Suppressor macrophage treated with lipopolysaccharide for 4 hours (primary cell): ENCODE data around the gene RHO.
"Not testable (repeated sequence)": the region's sequence is repeated elsewhere in the genome, so short reads cannot be mapped to it uniquely, and the experiment has no call there.

ENCODE experiments used
- DNase-seq: peaks from one replicate; pipeline ENCODE4 v3.0.0-alpha.2; 2020

Gene RHO

DNA sequence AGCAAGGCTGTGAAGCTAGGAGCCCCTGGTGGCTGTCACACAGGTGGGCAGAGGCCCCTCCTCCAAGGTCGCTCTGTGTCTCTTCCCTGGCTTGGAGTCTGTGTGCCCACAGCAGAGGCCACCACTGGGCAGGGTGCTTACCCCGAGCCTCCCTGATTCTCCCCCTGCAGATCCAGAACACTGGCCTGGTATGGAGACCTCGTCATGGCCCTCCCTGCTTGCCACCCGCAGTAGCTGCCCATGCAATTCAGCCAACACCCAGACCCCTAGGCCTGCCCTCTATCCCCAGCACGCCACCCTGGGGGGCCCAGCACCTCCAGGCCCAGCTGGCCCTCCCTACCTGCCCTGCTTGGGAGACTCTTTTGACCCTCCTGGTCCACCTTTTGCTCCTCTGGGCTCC is 5.5 kb upstream of the RHO start:
- no peak for DNase-seq

DNA sequence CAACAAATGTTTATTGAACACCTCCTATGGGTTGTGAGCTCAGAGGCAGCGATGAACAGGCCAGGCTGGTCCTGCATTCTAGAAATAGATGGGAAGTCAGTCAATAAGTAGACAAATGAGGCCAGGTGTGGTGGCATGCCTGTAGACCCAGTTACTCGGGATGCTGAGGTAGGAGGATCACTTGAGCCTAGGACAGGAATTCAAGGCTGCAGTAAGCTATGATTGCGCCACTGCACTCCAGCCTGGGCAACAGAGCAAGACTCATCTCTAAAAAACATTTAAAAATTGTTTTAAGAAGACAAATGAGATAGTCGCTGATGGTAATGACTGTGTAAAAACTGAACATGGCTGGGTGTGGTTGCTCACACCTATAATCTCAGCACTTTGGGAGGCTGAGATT is 4.4 kb upstream of the RHO start:
- DNase-seq = no peak

DNA sequence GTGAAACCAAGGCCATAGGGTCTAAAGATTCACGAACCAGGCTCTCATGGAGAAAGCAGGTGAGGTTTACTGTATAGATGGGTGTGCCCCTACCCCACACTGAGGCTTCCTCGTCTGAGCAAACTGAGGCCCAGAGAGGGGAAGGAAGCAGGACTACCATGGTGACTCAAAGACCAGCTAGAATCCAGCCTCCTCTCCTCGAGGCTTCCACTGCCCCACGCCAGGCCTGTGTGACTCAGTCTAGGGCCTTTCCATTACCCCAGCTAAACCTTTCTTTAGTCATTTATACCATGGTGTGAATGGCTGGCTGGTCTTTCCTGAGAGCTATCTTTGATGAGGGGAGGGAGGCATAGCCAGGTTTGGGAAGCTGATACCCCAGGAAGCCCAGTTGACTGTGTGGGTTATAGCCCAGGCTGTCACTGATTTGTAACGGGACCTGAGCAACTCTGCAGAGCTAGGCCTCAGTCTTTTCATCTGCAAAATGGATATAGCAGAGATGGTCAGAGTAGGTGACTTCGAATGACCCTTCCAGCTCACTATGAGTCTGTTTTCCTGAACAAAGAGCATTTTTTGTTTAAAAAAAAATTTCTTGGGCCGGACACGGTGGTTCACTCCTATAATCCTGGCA is 3.0 kb upstream of the RHO start:
- peak; percentile 94 for DNase-seq

DNA sequence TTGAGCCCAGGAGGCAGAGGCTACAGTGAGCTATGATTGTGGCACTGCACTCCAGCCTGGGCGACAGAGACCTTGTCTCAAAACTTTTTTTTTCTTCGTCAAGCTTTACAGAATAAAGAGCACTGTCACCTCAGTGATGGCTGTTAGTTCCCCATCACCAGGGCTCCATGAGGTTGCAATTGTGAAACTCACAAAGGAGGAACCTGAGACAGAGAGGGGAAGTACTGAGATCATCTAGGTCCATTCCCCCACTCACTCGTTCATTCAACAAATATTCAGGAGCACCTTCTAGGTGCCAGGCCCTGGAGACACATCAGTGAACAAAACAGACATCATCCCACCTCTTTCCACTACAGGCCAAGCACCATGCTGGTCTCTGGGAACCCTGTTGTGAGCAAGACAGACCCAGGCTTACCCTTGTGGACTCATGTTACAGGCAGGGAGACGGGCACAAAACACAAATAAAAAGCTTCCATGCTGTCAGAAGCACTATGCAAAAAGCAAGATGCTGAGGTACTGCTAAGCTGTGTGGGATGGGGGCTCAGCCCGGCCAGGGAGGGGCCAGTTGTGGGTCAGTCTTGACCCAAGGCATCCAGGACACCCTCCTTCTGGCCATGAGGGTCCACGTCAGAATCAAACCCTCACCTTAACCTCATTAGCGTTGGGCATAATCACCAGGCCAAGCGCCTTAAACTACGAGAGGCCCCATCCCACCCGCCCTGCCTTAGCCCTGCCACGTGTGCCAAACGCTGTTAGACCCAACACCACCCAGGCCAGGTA is 2.1 kb upstream of the RHO start:
- peak; percentile 91 for DNase-seq

DNA sequence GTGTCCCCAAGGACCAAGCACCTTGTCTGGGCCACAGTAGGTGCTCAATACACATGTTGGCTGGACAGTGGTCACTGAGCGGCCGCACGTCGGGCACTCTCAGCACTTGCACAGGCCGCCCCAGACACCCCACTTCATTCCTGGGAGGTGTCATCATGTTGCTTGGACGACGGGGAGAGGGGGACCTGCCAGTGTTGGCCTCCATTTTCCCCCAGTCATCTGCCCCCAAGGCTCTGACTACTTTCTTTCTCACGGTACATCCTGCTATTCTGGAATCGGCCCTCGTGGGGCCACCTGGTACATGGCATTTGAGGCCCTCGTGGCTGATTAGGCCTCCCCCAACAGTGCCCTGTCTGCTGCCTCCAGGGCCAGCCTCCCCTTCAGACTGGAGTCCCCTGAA is 1.2 kb upstream of the RHO start:
- DNase-seq = no peak

DNA sequence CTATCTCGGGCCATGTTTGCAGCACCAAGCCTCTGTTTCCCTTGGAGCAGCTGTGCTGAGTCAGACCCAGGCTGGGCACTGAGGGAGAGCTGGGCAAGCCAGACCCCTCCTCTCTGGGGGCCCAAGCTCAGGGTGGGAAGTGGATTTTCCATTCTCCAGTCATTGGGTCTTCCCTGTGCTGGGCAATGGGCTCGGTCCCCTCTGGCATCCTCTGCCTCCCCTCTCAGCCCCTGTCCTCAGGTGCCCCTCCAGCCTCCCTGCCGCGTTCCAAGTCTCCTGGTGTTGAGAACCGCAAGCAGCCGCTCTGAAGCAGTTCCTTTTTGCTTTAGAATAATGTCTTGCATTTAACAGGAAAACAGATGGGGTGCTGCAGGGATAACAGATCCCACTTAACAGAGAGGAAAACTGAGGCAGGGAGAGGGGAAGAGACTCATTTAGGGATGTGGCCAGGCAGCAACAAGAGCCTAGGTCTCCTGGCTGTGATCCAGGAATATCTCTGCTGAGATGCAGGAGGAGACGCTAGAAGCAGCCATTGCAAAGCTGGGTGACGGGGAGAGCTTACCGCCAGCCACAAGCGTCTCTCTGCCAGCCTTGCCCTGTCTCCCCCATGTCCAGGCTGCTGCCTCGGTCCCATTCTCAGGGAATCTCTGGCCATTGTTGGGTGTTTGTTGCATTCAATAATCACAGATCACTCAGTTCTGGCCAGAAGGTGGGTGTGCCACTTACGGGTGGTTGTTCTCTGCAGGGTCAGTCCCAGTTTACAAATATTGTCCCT is 1.2 kb downstream of the RHO start:
- no peak for DNase-seq

DNA sequence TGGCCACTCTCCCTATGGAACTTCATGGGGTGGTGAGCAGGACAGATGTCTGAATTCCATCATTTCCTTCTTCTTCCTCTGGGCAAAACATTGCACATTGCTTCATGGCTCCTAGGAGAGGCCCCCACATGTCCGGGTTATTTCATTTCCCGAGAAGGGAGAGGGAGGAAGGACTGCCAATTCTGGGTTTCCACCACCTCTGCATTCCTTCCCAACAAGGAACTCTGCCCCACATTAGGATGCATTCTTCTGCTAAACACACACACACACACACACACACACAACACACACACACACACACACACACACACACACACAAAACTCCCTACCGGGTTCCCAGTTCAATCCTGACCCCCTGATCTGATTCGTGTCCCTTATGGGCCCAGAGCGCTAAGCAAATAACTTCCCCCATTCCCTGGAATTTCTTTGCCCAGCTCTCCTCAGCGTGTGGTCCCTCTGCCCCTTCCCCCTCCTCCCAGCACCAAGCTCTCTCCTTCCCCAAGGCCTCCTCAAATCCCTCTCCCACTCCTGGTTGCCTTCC is 1.9 kb downstream of the RHO start:
- DNase-seq = no peak

DNA sequence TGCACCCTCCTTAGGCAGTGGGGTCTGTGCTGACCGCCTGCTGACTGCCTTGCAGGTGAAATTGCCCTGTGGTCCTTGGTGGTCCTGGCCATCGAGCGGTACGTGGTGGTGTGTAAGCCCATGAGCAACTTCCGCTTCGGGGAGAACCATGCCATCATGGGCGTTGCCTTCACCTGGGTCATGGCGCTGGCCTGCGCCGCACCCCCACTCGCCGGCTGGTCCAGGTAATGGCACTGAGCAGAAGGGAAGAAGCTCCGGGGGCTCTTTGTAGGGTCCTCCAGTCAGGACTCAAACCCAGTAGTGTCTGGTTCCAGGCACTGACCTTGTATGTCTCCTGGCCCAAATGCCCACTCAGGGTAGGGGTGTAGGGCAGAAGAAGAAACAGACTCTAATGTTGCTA is 2.4 kb downstream of the RHO start:
- no peak for DNase-seq

DNA sequence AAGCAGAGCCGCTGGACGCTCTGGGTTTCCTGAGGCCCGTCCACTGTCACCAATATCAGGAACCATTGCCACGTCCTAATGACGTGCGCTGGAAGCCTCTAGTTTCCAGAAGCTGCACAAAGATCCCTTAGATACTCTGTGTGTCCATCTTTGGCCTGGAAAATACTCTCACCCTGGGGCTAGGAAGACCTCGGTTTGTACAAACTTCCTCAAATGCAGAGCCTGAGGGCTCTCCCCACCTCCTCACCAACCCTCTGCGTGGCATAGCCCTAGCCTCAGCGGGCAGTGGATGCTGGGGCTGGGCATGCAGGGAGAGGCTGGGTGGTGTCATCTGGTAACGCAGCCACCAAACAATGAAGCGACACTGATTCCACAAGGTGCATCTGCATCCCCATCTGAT is 3.3 kb downstream of the RHO start:
- DNase-seq = no peak

DNA sequence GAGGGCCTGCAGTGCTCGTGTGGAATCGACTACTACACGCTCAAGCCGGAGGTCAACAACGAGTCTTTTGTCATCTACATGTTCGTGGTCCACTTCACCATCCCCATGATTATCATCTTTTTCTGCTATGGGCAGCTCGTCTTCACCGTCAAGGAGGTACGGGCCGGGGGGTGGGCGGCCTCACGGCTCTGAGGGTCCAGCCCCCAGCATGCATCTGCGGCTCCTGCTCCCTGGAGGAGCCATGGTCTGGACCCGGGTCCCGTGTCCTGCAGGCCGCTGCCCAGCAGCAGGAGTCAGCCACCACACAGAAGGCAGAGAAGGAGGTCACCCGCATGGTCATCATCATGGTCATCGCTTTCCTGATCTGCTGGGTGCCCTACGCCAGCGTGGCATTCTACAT is 3.8 kb downstream of the RHO start:
- no peak for DNase-seq

DNA sequence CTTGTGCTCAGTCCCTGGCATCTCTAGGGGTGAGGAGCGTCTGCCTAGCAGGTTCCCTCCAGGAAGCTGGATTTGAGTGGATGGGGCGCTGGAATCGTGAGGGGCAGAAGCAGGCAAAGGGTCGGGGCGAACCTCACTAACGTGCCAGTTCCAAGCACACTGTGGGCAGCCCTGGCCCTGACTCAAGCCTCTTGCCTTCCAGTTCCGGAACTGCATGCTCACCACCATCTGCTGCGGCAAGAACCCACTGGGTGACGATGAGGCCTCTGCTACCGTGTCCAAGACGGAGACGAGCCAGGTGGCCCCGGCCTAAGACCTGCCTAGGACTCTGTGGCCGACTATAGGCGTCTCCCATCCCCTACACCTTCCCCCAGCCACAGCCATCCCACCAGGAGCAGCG is 5.0 kb downstream of the RHO start:
- no peak for DNase-seq

DNA sequence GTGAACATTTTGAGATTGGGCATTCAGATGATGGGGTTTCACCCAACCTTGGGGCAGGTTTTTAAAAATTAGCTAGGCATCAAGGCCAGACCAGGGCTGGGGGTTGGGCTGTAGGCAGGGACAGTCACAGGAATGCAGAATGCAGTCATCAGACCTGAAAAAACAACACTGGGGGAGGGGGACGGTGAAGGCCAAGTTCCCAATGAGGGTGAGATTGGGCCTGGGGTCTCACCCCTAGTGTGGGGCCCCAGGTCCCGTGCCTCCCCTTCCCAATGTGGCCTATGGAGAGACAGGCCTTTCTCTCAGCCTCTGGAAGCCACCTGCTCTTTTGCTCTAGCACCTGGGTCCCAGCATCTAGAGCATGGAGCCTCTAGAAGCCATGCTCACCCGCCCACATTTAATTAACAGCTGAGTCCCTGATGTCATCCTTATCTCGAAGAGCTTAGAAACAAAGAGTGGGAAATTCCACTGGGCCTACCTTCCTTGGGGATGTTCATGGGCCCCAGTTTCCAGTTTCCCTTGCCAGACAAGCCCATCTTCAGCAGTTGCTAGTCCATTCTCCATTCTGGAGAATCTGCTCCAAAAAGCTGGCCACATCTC is 6.1 kb downstream of the RHO start:
- DNase-seq = no peak

DNA sequence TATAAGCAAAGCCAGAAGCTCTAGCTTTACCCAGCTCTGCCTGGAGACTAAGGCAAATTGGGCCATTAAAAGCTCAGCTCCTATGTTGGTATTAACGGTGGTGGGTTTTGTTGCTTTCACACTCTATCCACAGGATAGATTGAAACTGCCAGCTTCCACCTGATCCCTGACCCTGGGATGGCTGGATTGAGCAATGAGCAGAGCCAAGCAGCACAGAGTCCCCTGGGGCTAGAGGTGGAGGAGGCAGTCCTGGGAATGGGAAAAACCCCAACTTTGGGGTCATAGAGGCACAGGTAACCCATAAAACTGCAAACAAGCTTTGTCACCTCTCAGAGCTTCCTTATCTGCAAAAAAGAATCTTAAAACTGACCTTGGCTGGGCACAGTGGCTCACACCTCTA is 6.6 kb downstream of the RHO start:
- no peak for DNase-seq

DNA sequence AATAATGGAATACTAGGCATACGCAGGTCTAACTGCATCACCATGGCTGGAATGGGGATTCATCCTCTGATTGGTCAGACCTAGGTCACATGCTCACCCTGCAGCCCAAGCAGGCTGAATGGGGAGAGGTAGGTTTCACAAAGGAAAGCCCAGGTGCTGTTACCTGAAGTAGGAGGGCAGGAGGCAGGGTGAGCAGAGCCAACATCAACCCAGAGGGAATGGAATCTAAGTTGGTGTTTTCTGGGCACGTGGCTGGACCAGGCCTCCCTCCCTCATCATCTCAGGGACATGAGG is 7.9 kb downstream of the RHO start:
- DNase-seq = no peak

DNA sequence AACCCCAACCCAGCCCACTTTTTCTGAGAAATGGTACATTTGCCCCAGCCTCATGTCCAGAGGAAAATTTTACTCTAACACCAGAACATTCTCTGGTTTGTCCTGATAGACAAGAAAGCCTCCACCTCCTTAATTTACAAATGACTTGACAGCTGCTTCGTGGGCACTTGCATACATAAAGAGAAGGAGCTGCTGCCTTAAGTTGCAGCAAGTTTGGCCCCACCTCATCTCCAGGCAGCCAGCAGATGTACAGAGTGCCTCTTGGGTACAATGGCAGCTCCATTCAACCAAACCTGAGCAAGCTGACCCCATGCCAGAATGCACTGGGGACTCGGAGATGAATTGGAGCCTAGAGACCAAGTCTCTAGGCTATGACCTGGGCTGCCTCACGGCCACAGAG is 8.4 kb downstream of the RHO start:
- DNase-seq = no peak

DNA sequence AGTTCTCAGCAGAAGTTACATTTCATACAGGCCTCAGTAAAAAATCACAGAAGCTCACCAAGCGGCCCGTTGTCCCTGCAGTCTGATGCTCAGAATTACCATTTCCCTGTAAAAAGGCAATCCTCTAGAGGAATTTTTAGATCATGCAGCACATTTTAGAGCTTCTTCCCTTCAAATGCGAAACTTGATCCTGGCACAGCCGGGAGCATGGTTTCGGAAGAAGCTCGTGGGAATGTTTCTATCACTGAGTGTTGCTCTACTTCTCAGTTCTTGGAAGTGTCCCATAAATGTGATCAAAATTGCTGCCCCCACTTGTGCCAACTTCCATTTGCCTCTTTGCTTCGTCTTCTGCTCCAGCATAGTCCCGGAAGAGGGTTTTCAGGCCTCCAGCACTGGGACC is 10.8 kb downstream of the RHO start:
- no peak for DNase-seq

DNA sequence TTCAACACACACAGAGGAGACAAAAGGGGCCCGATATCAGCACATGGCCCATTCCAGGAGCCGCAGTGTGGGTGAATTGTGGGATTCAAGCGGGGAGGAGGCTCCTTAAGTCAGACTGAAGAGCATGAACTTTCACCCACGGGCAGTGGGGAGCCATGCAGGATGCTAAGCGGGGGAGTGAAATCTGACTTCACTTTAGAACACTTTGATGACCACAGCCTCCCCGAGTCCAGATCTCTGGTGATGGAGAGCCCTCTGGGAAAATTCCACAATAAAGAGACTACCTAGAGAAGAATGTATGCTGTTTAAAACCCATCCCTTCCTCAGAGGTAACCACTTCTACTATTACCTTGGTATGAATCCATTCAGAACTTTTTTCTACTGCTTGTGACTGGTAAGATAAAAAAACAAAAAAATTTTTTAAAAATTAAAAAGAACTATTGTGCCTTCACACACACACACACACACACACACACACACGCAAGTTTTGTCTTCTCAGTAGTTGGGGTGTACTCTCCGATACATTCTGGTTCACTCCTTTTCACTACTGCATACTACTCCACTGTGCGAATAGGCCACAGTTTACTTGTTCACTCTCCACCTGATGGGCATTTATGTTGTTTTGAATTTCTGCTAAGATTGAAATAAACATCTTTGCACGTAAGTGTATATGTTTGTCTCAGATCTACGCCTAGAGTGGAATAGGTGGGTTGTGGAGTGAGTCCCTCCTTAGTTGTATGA is 12.5 kb downstream of the RHO start:
- no peak for DNase-seq

DNA sequence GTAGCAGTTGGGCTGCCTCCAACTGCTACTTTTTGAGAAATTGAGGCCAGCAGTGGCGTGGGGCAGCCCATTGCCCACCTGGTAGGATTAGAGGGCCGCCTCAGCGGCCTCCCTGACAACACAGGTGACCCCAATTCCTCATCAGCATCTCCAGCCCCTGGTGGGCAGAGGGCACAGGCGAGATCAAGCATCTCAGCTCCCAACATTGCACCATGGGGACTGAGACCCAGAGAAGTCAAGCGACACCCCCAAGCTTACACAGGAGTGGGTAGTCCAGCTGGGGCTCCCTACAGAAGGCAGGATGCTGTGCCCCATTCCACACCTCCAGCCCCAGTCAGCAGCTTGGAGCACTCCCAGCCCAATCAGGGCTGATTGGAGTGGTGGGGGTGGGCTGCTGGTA is 14.3 kb downstream of the RHO start:
- no peak for DNase-seq

DNA sequence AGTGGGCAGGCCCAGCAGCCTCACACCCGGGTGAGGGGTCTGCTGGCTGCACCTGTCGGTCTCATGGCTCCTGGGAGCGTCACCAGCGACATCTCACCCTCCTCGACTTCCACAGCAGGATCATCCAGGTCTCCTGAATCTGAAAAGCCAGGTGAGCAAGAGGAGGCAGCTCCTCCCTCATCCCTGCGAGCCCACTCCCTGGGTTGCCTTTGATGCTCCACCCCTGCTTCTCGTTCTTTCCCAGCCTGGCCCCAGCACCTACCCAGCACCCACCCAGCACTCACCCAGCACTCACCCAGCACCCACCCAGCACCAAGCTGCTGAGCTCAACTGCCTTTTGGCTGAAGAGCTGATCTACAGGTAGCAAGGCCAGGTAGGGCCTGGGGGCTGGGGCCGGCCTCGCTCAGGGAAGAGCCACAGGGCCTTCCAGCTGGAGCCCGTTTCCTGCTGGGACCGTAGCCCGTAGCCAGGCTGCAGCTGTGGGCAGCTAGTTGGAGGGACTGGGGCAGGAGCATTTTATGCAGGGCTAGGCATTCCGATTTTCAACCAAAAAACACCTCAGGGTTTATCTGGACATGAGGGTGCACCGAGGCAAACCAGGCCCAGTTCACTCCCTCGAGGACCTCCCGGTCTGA is 14.8 kb downstream of the RHO start, which contains the start of gene H1-8:
H1-8 (plus strand) TSS at position 20 of the 635 bp plus-strand sequence; CDS start at position 64, 44 bp downstream.
- no peak for DNase-seq

DNA sequence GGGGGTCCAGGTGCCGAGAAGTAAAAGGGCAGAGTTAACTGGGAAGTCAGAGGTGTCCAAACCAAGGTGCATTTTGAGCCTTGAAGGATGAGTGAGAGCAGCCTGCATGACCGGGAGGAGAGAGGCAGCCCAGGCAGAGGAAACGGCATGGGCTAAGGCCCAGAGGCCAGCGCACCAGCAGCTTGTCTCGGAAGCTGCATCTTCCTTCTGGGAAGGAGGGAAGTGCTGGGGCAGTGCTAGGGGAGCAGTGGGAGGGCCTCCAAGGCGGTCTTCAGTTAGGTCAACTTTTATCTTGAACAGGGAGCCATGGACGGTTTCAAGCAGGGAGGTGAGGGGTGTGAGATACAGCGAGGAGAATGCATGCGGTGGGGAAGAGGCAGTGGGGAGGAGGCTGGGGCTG is 15.6 kb downstream of the RHO start:
- DNase-seq = no peak

DNA sequence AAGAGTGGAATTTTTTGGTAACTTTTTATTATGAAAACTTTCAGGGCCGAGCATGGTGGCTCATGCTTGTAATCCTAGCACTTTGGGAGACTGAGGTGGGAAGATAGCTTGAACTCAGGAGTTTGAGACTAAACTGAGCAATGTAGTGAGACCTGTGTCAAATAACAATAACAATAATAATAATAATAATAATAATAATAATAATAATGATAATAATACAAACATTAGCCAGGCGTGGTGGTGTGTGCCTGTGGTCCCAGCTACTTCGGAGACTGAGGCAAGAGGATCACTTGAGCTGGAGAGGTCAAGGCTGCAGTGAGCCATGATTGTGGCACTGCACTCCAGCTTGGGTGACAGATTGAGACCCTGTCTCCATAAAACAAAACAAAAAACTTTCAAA is 17.5 kb downstream of the RHO start:
- not testable (repeated sequence) for DNase-seq

DNA sequence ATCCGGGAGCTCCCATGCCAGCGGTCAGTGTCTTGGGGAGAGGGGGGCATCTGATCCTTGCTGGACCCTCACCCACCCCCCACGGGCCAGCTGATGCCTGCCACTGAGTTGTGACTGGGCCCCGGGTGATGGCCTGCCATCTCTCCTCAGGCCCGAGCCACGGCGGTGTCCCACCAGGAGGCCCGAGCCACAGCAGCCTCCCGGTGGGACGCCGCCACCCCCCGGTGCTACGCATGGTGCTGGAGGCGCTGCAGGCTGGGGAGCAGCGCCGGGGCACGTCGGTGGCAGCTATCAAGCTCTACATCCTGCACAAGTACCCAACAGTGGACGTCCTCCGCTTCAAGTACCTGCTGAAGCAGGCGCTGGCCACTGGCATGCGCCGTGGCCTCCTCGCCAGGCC is 18.8 kb downstream of the RHO start:
- no peak for DNase-seq
